ENCODE measurements around the gene TBCD.
"Not testable (repeated sequence)": the region's sequence is repeated elsewhere in the genome, so short reads cannot be mapped to it uniquely, and the experiment has no call there.

The TBCD gene

GRCh38 chr17:82737967-82738877 lies 13.6 kb upstream of the TBCD start:
- no peak for DNase-seq (ENCODE audit: low spot score)
- Histone ChIP-seq H3K36me3 (ENCODE audit: low read depth) (peaks cover 42% of the 10 kb centered on the region), H3K4me1 (ENCODE audit: insufficient read depth, poor library complexity, severe bottlenecking) (no peaks in the 10 kb centered on the region), H3K27ac (ENCODE audit: poor library complexity, severe bottlenecking) (no peak overlapping the region), H3K27me3 (ENCODE audit: insufficient read depth, poor library complexity, severe bottlenecking) (no peaks in the 10 kb centered on the region), H3K9me3 (ENCODE audit: severe bottlenecking) (peaks cover 10% of the 10 kb centered on the region), H3K4me3 (ENCODE audit: severe bottlenecking) (no peak overlapping the region)
- TF ChIP-seq, protein P1, sequence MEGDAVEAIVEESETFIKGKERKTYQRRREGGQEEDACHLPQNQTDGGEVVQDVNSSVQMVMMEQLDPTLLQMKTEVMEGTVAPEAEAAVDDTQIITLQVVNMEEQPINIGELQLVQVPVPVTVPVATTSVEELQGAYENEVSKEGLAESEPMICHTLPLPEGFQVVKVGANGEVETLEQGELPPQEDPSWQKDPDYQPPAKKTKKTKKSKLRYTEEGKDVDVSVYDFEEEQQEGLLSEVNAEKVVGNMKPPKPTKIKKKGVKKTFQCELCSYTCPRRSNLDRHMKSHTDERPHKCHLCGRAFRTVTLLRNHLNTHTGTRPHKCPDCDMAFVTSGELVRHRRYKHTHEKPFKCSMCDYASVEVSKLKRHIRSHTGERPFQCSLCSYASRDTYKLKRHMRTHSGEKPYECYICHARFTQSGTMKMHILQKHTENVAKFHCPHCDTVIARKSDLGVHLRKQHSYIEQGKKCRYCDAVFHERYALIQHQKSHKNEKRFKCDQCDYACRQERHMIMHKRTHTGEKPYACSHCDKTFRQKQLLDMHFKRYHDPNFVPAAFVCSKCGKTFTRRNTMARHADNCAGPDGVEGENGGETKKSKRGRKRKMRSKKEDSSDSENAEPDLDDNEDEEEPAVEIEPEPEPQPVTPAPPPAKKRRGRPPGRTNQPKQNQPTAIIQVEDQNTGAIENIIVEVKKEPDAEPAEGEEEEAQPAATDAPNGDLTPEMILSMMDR (IDR thresholded peaks at IDR 0.05; ENCODE audit: poor library complexity, severe bottlenecking), result no peak
- no peak for ATAC-seq (ENCODE audit: low read depth)

GRCh38 chr17:82740906-82741759 lies 10.7 kb upstream of the TBCD start:
- TF ChIP-seq, protein P1 (IDR thresholded peaks at IDR 0.05; ENCODE audit: poor library complexity, severe bottlenecking), result no peak
- Histone ChIP-seq H3K27me3 (ENCODE audit: insufficient read depth, poor library complexity, severe bottlenecking) (no peaks in the 10 kb centered on the region), H3K4me1 (ENCODE audit: insufficient read depth, poor library complexity, severe bottlenecking) (no peaks in the 10 kb centered on the region), H3K4me3 (ENCODE audit: severe bottlenecking) (no peak overlapping the region), H3K36me3 (ENCODE audit: low read depth) (peaks cover 36% of the 10 kb centered on the region), H3K9me3 (ENCODE audit: severe bottlenecking) (peaks cover 4% of the 10 kb centered on the region), H3K27ac (ENCODE audit: poor library complexity, severe bottlenecking) (no peak overlapping the region)
- ATAC-seq (ENCODE audit: low read depth), result peak; percentile 65; the same call in 2 of the 3 replicates
- DNase-seq (ENCODE audit: low spot score), result no peak

DNA sequence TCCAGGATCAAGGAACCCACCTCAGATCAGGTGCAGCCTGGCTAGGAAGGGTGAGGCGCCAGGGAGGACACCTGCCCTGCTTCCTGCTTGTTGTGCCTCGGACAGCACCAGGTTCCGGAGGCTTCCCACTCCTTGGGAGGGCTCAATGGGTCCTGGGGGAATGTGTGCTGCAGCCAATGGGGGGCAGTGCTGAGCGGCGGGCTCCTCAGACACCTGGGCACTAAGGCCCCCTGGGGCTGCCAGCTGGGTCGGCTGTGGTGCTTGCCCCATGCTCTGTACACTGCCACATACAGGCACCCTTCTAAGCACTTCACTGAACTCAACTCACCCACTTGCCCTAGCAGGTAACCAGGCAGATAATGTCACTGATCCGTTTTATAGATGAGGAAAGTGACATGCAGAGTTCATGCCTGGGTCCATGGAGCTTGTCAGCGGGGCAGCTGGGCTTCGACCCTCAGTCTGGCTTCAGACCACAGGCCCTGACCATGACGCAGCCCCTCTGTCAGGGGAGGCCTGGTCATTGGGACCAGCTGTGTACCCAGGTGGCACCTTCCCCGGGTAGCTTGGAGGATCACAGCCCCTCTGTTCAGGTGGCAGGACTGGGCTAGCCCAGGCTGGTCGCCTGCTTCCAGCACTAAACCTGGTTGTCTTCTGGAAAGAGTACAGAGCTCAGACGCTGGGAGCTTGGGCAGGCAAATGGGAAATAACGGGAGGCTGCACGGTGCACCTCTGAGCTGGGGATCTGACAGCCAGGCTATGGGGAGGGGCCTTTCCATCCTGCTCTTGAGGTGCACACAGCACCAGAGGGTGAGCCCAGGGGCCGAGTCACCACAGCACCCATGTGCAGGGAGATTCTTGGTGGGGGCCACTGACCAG lies 8.3 kb upstream of the TBCD start:
- Histone ChIP-seq H3K36me3 (ENCODE audit: low read depth) (peaks cover 36% of the 10 kb centered on the region), H3K9me3 (ENCODE audit: severe bottlenecking) (peaks cover 4% of the 10 kb centered on the region), H3K4me3 (ENCODE audit: severe bottlenecking) (no peak overlapping the region), H3K27ac (ENCODE audit: poor library complexity, severe bottlenecking) (no peak overlapping the region), H3K27me3 (ENCODE audit: insufficient read depth, poor library complexity, severe bottlenecking) (no peaks in the 10 kb centered on the region), H3K4me1 (ENCODE audit: insufficient read depth, poor library complexity, severe bottlenecking) (no peaks in the 10 kb centered on the region)
- no peak for ATAC-seq (ENCODE audit: low read depth)
- TF ChIP-seq, protein P1 (IDR thresholded peaks at IDR 0.05; ENCODE audit: poor library complexity, severe bottlenecking), result no peak
- no peak for DNase-seq (ENCODE audit: low spot score)

DNA sequence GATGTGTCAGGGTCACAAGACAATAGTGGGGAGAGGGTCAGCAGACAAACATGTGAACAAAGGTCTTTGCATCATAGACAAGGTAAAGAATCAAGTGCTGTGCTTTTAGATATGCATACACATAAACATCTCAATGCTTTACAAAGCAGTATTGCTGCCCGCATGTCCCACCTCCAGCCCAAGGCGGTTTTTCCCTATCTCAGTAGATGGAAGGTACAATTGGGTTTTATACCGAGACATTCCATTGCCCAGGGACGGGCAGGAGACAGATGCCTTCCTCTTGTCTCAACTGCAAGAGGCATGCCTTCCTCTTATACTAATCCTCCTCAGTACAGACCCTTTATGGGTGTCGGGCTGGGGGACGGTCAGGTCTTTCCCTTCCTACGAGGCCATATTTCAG lies 7.1 kb upstream of the TBCD start:
- H3K4me3 ChIP-seq (ENCODE audit: severe bottlenecking); H3K4me1 ChIP-seq (ENCODE audit: insufficient read depth, poor library complexity, severe bottlenecking); H3K9me3 ChIP-seq (ENCODE audit: severe bottlenecking); H3K27me3 ChIP-seq (ENCODE audit: insufficient read depth, poor library complexity, severe bottlenecking); H3K27ac ChIP-seq (ENCODE audit: poor library complexity, severe bottlenecking); DNase-seq (ENCODE audit: low spot score); ATAC-seq (ENCODE audit: low read depth): not testable (repeated sequence)
- peaks cover 37% of the 10 kb centered on the region for H3K36me3 ChIP-seq (ENCODE audit: low read depth)

DNA sequence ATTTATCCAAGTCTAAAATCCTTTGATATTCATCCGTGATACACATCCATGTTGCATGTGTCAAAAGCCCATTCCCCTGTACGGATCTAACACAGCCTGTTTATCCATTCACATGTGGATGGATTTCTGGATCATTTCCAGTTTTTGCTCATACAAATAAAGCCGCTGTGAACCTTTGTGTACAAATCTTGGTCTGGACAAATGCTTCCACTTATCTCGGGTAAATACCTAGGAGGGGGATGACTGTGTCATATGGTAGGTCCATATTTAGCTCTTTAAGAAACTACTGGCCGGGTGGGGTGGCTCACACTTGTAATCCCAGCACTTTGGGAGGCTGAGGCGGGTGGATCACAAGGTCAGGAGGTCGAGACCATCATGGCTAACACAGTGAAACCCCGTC lies 6.3 kb upstream of the TBCD start:
- H3K4me3 ChIP-seq (ENCODE audit: severe bottlenecking), result no peak overlapping the region
- peaks cover 31% of the 10 kb centered on the region for H3K36me3 ChIP-seq (ENCODE audit: low read depth)
- no peak overlapping the region for H3K27ac ChIP-seq (ENCODE audit: poor library complexity, severe bottlenecking)
- no peak for ATAC-seq (ENCODE audit: low read depth)
- no peak for DNase-seq (ENCODE audit: low spot score)
- H3K4me1 ChIP-seq (ENCODE audit: insufficient read depth, poor library complexity, severe bottlenecking), result no peaks in the 10 kb centered on the region
- TF ChIP-seq, protein P1 (IDR thresholded peaks at IDR 0.05; ENCODE audit: poor library complexity, severe bottlenecking), result no peak
- H3K27me3 ChIP-seq (ENCODE audit: insufficient read depth, poor library complexity, severe bottlenecking), result no peaks in the 10 kb centered on the region
- peaks cover 8% of the 10 kb centered on the region for H3K9me3 ChIP-seq (ENCODE audit: severe bottlenecking)

All from RWPE2 (cell line).